Glutamatergic neuron (in vitro differentiated cells): ENCODE results near the gene ZNF653. TPM values are rescaled to one million over a fixed set of nuclear protein-coding genes. Genes with fewer than 3 reads are reported as not detected.
A peak's percentile ranks its signal among the peaks of the same experiment; 100 is the strongest.

ENCODE experiments used
- DNase-seq: peaks from one replicate; pipeline ENCODE4 v3.0.0; 2022
- H3K27ac Mint-ChIP-seq: one replicate; pipeline ENCODE4 v1.8.0; 2020; ENCODE audit warnings: mild to moderate bottlenecking, mixed read lengths, inconsistent platforms; ENCODE audit not compliant: unreplicated experiment
- H3K27me3 Mint-ChIP-seq: one replicate; pipeline ENCODE4 v1.8.0; 2020; ENCODE audit warnings: mild to moderate bottlenecking, moderate library complexity, mixed read lengths, inconsistent platforms; ENCODE audit not compliant: unreplicated experiment
- H3K36me3 Mint-ChIP-seq: one replicate; pipeline ENCODE4 v1.8.0; 2020; ENCODE audit warnings: mild to moderate bottlenecking, mixed read lengths, inconsistent platforms; ENCODE audit not compliant: unreplicated experiment
- H3K4me1 Mint-ChIP-seq: one replicate; pipeline ENCODE4 v1.8.0; 2020; ENCODE audit warnings: mild to moderate bottlenecking, low read depth, mixed read lengths, inconsistent platforms; ENCODE audit not compliant: unreplicated experiment
- H3K4me3 Mint-ChIP-seq: one replicate; pipeline ENCODE4 v1.8.0; 2020; ENCODE audit warnings: mild to moderate bottlenecking, mixed read lengths, inconsistent platforms; ENCODE audit not compliant: unreplicated experiment
- H3K9me3 Mint-ChIP-seq: one replicate; pipeline ENCODE4 v1.8.0; 2020; ENCODE audit warnings: mild to moderate bottlenecking, moderate library complexity, mixed read lengths, inconsistent platforms; ENCODE audit not compliant: unreplicated experiment
- CTCF ChIP-seq: fragments of 200-600 bp; sonication (generic); IDR thresholded peaks from one replicate; pipeline ENCODE4 v1.5.0; 2021; ENCODE audit not compliant: partially characterized antibody, unreplicated experiment
- total RNA-seq: library from RNA; stranded (reverse); fragmentation: NEBNext Ultra II Directional; extraction: Animal tissue kit (Norgen Biotek cat#: 25700); gene quantifications from one replicate; pipeline ENCODE4 v1.2.1, GENCODE V29; 2021; ENCODE audit not compliant: unreplicated experiment

ZNF653 gene
- total RNA-seq, 1 donor from 2014 or later, result 19.2 TPM

- peak overlapping the region; percentile 34 for H3K4me3 Mint-ChIP-seq
- peaks cover 16% of the 10 kb centered on the region for H3K27me3 Mint-ChIP-seq
- peaks cover 18% of the 10 kb centered on the region for H3K4me1 Mint-ChIP-seq
- peaks cover 23% of the 10 kb centered on the region for H3K9me3 Mint-ChIP-seq
- peaks cover 4% of the 10 kb centered on the region for H3K36me3 Mint-ChIP-seq
- peak overlapping the region; percentile 81 for H3K27ac Mint-ChIP-seq
- no peak for DNase-seq
- TF ChIP-seq CTCF, result no peak
These were observed 54.9 kb downstream of the ZNF653 start for GRCh38 chr19:11450570-11451326.

- no peak overlapping the region for H3K27ac Mint-ChIP-seq
- peaks cover 4% of the 10 kb centered on the region for H3K36me3 Mint-ChIP-seq
- peaks cover 20% of the 10 kb centered on the region for H3K9me3 Mint-ChIP-seq
- H3K4me1 Mint-ChIP-seq, result peaks cover 16% of the 10 kb centered on the region
- peaks cover 10% of the 10 kb centered on the region for H3K27me3 Mint-ChIP-seq
- no peak overlapping the region for H3K4me3 Mint-ChIP-seq
- DNase-seq, result no peak
- TF ChIP-seq CTCF, result no peak
These were observed 56.6 kb downstream of the ZNF653 start for GRCh38 chr19:11448923-11449554.

GRCh38 chr19:11448410-11448809 is 57.2 kb downstream of the ZNF653 start:
- peaks cover 15% of the 10 kb centered on the region for H3K4me1 Mint-ChIP-seq
- peaks cover 18% of the 10 kb centered on the region for H3K9me3 Mint-ChIP-seq
- no peak overlapping the region for H3K4me3 Mint-ChIP-seq
- DNase-seq, result no peak
- no peak for TF ChIP-seq CTCF
- H3K36me3 Mint-ChIP-seq, result peaks cover 3% of the 10 kb centered on the region
- peaks cover 9% of the 10 kb centered on the region for H3K27me3 Mint-ChIP-seq
- no peak overlapping the region for H3K27ac Mint-ChIP-seq

GRCh38 chr19:11447347-11448262 is 58.0 kb downstream of the ZNF653 start:
- Mint-ChIP-seq H3K4me3 (no peak overlapping the region), H3K4me1 (peaks cover 11% of the 10 kb centered on the region), H3K27ac (no peak overlapping the region), H3K36me3 (no peaks in the 10 kb centered on the region), H3K27me3 (peaks cover 5% of the 10 kb centered on the region), H3K9me3 (peaks cover 14% of the 10 kb centered on the region)
- TF ChIP-seq CTCF, result no peak
- DNase-seq, result no peak
